ENCODE measurements around the gene MCCD1.
A peak's percentile ranks its signal among the peaks of the same experiment; 100 is the strongest.

The MCCD1 gene

DNA sequence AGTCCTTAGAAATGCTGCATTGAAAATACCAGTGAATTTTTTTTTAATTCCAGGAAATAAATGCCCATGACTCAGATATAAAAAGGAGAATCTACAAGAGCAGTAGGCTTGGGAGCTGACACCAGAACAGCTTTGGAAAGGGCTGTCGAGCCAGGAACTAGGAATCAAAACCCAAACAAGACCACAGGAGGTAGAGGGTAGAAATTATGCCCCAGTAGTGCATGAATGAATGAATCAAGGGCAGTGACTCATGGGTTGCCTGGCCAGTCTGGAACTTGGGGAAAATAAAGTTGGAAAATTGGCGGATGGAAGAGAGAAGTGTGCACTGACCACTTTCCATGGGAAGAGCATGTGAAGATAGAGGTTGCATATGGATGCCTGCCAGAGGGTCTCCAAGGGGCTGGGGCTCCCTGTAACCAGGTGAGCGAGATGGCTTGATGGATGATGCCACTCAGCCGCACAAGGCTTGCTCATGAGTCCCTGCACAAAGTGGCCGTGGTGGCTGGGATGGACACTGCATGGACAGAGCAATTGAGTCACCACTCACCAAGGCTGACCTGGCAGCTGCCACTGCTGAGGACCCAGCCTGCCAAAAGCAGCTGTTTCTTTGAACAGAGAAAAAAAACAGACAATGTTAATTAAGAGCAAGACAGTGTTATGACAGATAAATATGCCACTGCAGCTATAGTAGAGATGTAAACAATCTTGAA, 15.2 kb upstream of the MCCD1 start:
- DNase-seq: no peak

DNA sequence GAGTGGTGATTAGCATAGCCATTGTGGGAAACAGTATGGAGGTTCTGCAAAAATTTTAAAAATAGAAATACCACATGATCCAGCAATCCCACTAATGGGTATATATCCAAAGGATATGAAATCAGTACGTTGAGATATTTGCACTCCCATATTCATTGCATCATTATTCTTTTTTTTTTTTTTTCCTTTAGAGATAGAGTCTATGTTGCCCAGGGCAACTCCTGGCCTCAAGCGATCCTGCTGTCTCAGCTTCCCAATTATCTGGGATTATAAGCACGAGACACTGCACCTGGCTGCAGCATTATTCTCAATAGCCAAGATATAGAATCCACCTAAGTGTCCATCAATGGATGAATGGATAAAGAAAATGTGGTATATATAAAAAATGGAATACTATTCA, 6.9 kb upstream of the MCCD1 start:
- no peak for DNase-seq

DNA sequence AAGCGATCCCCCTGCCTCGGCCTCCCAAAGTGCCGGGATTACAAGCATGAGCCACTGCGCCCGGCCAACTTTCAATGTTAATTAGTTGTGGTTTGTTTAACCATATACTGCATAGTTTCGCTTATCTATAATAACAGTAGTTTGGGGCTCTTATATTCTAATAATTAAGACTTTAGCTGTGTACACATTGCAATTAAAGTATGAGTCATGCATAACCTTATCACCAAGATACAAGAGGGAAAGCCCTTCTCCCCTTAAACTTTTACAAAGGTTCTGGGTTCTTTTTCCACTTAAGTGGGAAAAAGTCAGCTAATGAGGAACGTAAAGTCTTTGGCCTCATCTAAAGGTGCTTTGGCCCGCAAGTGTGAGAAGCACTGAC, 3.2 kb upstream of the MCCD1 start:
- no peak for DNase-seq

- no peak for DNase-seq
Observed at GRCh38 chr6:31525932-31526591, 2.7 kb upstream of the MCCD1 start.

GRCh38 chr6:31528307-31528777, 420 bp upstream of the MCCD1 start:
- no peak for DNase-seq

DNA sequence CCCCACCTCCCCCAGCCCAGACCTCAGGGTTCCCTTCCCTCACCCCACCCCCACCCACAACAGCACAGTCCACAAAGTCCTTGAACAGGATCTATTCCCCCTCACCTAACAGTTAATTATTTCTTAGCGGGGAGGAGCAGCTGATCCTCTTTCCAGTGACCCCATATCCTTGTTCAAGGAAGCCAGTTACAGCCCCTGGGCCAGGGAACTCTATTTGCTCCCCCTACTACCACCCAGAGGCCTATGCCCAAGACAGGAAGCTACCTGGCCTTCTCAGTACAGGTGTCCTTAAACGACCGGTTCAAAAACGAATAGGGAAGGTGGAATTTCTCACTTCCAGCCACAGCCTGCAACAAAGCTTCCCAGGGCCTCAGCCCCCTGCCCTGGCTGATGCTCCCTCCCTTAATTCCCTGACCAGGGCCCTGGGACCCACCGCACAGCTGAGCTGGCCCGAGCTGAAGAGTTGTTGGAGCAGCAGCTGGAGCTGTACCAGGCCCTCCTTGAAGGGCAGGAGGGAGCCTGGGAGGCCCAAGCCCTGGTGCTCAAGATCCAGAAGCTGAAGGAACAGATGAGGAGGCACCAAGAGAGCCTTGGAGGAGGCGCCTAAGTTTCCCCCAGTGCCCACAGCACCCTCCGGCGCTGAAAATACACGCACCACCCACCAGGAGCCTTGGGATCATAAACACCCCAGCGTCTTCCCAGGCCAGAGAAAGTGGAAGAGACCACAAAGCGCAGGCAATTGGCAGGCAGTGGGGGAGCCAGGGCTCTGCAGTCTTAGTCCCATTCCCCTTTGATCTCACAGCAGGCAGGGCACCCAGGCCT, 778 bp downstream of the MCCD1 start:
- no peak for DNase-seq

DNA sequence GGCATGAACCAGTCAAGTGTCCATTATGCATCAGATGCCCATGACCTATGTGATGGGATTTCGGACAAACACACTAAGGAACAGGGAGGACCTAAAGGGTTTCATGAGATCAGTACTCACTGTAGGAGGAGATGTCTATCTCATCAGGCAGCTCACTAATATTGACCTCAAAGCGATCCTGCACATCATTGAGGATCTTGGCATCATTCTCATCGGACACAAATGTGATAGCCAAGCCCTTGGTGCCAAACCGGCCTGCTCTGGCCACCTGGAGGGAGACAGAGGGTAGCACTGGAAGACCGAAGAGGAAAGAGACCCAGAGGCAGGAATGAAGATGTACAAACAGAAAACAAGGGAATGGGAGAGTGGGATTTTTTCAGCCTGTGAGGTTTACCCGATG, 1.9 kb downstream of the MCCD1 start:
- no peak for DNase-seq

GRCh38 chr6:31531162-31531561, 2.4 kb downstream of the MCCD1 start:
- DNase-seq: no peak

GRCh38 chr6:31531771-31532643, 3.2 kb downstream of the MCCD1 start:
- no peak for DNase-seq

GRCh38 chr6:31532644-31533454, 4.1 kb downstream of the MCCD1 start:
- DNase-seq: no peak

DNA sequence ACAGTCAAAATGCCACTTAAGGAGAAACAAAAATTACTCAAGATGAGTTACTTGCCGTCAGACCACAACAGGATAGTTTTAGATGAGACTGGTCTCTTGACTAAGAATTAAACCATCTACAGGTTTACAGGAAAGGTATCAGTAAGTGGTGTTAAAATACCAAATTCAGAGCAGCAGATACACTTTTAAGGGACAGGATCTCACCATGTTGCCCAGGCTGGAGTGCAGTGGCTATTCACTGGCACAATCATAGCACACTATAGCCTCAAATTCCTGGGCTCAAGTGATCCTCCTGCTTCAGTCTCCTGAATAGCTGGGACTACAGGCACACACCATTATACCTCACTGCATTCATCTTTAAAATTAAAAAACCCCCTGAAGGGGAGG, 4.7 kb downstream of the MCCD1 start:
- no peak for DNase-seq

- no peak for DNase-seq
Observed at GRCh38 chr6:31534011-31534410, 5.2 kb downstream of the MCCD1 start.

DNA sequence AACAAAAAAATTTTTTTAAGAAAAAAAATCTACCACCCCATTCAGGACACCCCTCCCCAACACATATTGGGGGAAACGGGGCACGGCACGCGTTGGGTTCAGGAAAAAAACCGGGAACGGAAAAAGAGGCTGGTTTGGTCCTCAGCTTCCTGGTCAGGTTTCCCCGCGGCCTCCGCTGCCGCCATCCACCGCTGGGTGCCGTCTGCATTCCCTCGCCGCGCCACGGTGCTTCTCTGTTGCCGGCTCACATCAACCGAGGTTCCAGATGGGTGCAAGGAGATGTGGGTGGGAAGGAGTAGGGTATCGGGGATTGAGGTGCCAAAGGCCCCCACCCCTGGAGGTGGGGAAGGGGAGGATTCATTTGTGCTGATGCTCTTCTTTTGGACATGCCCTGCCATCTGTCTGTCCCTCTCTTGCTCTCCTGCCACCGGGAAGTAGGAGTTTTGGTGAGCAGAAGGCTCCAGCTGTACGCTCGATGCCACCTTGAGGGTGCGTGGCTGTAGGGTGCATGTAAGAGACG, 5.8 kb downstream of the MCCD1 start:
- DNase-seq: no peak

DNA sequence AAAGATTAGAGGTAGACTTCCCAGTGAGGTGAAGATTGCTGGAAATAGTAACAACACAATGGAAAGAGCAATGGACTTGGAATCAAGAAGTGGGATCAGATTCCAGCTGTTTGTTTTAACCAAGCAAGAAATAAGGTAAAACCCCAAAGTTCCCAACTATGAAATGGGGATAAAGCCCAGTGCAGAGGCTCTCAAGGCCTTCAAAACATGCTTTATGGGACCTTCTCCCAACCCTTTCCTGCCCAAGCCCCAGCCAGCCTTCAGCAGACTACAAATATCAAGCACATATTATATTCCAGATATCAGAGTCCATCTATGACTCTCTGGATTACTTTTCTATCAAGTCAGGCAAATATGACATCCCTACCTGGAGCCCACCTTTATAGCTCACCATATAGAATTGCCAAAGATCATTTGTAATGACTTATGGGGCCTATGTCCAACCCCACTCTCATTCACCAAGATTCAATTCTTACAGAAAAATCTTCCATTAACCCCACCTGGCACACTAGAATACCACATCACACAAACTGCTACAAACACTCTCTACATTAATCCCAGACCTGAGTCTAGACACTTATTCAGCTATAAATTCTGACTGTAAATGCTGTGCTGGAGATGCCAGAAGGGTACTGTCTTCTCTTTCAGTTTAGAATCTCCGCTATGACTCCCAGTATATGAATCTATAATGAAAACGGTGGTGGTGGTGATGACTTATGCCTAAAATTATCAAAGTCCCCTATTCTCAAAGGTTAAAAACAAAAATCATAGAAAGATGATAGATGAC, 7.0 kb downstream of the MCCD1 start:
- no peak for DNase-seq

DNA sequence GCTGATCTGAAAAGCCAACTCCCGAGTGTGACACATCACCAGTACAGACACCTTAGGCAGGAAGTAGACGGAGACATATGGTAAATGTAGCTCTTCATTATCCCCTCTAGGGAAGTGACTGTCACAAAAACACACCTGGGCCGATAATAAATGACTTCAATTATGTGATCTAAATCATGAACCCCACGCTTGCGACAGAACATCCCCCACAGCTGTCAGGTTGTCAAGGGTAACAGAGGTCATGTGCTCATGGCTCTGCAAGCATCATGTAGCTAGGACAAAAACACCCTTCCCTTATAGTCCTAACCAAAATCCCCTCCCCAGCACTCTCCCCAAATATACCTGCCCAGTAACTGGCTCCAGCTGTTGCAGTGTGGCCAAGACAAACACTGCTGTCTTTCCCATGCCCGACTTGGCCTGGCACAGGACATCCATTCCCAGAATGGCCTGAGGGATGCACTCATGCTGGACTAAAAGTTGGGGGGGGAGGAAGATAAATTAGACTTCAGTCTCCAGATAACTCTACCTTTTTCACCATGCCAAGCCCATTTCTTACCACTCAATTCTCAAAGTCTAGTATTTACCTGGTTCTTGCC, 10.1 kb downstream of the MCCD1 start:
- no peak for DNase-seq

DNA sequence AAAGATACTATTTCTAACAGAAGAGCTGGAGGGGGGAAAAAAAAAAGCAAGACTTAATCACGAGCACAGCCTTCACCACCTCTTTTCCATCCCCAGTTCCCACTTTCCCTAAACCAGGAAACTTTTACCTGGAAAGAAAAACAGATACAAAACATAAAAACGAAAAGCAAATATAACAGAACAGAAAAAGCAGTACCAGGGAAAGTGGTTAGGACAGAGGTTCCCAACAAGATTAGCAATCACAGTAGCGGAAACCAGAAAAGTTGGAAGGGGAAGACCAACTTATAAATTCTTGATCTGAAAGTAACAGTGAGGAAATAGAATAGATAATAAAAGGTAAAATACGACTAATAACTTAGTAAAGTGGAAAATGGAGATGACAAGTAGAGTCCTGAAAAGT, 11.9 kb downstream of the MCCD1 start:
- DNase-seq: no peak

DNA sequence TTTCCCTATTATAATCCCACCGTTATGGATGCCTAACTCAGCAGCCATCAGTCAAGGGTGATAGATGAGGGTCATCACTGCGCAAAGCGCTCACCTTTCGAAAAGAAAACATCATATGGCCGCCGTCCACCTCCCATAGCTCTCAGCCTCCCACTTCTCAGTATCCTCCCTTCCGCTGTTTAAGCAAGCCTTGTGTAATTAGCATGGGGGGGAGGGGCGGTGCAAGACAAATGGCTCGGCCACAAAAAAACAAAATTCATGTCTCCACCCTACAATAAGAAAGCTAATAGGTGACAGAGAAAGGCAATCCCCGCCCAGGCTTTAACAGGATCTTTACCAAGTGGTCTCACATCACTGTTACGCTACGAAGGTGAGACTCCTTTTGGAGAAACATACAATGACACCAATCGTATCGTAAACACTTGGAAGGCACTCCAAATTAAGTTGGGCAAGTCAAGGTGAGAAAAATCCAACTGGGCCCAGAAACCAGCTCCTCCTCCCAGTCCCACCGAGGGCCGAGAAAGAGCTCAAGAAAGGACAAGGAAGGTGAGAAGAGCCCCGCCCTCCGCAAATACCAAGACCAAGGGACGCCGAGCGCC, 12.4 kb downstream of the MCCD1 start:
- peak; percentile 37 to 66 (median 60) for DNase-seq

- DNase-seq: peak; percentile 97 to 98 (median 98)
Observed at GRCh38 chr6:31541658-31542521, 13.1 kb downstream of the MCCD1 start, which contains the start of gene DDX39B. Gene DDX39B, minus strand, starts transcription at chr6:31542003. Its CDS starts 1,471 bp downstream, at chr6:31540532.

GRCh38 chr6:31543639-31544038, 14.9 kb downstream of the MCCD1 start:
- no peak for DNase-seq
